ENCODE results near the gene GET4.

DNA sequence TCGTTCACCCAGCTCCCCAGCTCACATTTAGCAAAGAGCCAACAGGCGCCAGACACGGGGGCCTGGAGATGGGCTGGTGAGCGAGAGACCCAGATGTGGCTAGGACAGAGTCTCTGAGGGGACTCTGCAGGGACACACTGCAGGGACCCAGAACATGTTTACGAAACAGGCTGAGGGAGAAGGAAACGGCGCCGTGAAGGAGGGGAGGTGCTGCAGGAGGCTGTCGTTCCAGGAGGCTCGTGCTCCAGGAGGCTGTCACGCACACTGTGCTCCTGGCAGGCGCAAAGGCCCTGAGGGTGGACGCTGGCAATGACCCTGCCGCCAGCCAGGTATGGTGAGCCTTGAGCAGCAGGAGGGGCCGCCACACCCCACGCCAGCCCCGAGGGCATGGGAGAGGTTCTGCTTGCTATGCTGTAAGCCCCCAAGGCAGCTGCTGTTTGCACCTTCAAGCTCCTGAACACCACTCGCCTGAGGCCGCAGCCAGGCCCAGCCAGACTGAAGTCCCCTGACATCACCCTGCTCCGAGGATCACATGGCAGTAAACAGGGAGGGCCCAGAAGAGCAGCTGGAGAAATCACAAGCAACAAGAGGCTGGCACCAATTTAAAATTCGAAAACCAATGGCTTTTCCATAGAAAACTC is 50.8 kb downstream of the GET4 start:
- TF ChIP-seq, protein P1, sequence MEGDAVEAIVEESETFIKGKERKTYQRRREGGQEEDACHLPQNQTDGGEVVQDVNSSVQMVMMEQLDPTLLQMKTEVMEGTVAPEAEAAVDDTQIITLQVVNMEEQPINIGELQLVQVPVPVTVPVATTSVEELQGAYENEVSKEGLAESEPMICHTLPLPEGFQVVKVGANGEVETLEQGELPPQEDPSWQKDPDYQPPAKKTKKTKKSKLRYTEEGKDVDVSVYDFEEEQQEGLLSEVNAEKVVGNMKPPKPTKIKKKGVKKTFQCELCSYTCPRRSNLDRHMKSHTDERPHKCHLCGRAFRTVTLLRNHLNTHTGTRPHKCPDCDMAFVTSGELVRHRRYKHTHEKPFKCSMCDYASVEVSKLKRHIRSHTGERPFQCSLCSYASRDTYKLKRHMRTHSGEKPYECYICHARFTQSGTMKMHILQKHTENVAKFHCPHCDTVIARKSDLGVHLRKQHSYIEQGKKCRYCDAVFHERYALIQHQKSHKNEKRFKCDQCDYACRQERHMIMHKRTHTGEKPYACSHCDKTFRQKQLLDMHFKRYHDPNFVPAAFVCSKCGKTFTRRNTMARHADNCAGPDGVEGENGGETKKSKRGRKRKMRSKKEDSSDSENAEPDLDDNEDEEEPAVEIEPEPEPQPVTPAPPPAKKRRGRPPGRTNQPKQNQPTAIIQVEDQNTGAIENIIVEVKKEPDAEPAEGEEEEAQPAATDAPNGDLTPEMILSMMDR (conservative IDR thresholded peaks at IDR 0.05): no peak
- no peak for TF ChIP-seq ZFX (IDR thresholded peaks at IDR 0.05)

All from C4-2B (cell line).